GM23338 (cell line): ENCODE measurements around the gene ODAD3. TPM values are rescaled to one million over a fixed set of nuclear protein-coding genes. Genes with fewer than 3 reads are reported as not detected.

Source experiments
- ATAC-seq: fragments of 200-7000 bp; cut with Tn5 transposase; 3 replicates; pipeline ENCODE4 v1.9.1; 2020
- DNase-seq: peaks from one replicate; pipeline ENCODE4 v3.0.0-alpha.2; 2015; ENCODE audit warnings: low spot score
- H2AFZ ChIP-seq: fragments of 200-600 bp; sonication (generic); 2 replicates; pipeline ENCODE4 v1.8.0; 2016; ENCODE audit warnings: antibody characterized with exemption, mild to moderate bottlenecking, moderate library complexity
- H3F3A ChIP-seq: fragments of 200-600 bp; sonication (generic); replicated peaks from 2 replicates; pipeline ENCODE4 v1.8.0; 2017; ENCODE audit warnings: antibody characterized with exemption, mixed run types, low read depth
- H3K27ac ChIP-seq: fragments of 200-600 bp; sonication (generic); 2 replicates; pipeline ENCODE4 v1.6.1; 2016; ENCODE audit warnings: low read depth
- H3K27me3 ChIP-seq: fragments of 200-600 bp; sonication (generic); 2 replicates; pipeline ENCODE4 v1.8.0; 2016; ENCODE audit warnings: mild to moderate bottlenecking, mixed run types, moderate library complexity; ENCODE audit not compliant: insufficient read depth
- H3K36me3 ChIP-seq: fragments of 200-600 bp; sonication (generic); 2 replicates; pipeline ENCODE4 v1.8.0; 2016; ENCODE audit warnings: mild to moderate bottlenecking; ENCODE audit not compliant: insufficient read depth
- H3K4me1 ChIP-seq: fragments of 200-600 bp; sonication (generic); 2 replicates; pipeline ENCODE4 v1.8.0; 2016; ENCODE audit warnings: mild to moderate bottlenecking, moderate library complexity; ENCODE audit not compliant: insufficient read depth
- H3K4me2 ChIP-seq: fragments of 200-600 bp; sonication (generic); 2 replicates; pipeline ENCODE4 v1.7.1; 2017; ENCODE audit warnings: mixed run types
- H3K4me3 ChIP-seq: fragments of 200-600 bp; sonication (generic); 2 replicates; pipeline ENCODE4 v1.6.1; 2016; ENCODE audit warnings: mixed run types
- H3K79me2 ChIP-seq: fragments of 200-600 bp; sonication (generic); replicated peaks from 2 replicates; pipeline ENCODE4 v1.8.0; 2017; ENCODE audit warnings: mild to moderate bottlenecking; ENCODE audit not compliant: insufficient read depth
- H3K9me2 ChIP-seq: fragments of 200-600 bp; sonication (generic); 2 replicates; pipeline ENCODE4 v1.8.0; 2017; ENCODE audit not compliant: insufficient read depth
- H4K20me1 ChIP-seq: fragments of 200-600 bp; sonication (generic); replicated peaks from 2 replicates; pipeline ENCODE4 v1.8.0; 2017; ENCODE audit warnings: mild to moderate bottlenecking; ENCODE audit not compliant: insufficient read depth
- H3K27ac Mint-ChIP-seq: 2 replicates; pipeline ENCODE4 v1.8.0; 2020; ENCODE audit warnings: inconsistent platforms, mild to moderate bottlenecking, moderate library complexity, mixed read lengths
- H3K27me3 Mint-ChIP-seq: 3 replicates; pipeline ENCODE4 v1.8.0; 2022; ENCODE audit warnings: low read depth, mild to moderate bottlenecking, moderate library complexity, mixed read lengths, inconsistent platforms; ENCODE audit not compliant: insufficient read depth, poor library complexity
- H3K36me3 Mint-ChIP-seq: 3 replicates; pipeline ENCODE4 v1.8.0; 2021; ENCODE audit warnings: low read depth, mild to moderate bottlenecking, inconsistent platforms, moderate library complexity, mixed read lengths
- H3K4me1 Mint-ChIP-seq: 3 replicates; pipeline ENCODE4 v1.8.0; 2020; ENCODE audit warnings: mild to moderate bottlenecking, inconsistent platforms, mixed read lengths
- H3K4me3 Mint-ChIP-seq: 3 replicates; pipeline ENCODE4 v1.8.0; 2021; ENCODE audit warnings: moderate library complexity, mild to moderate bottlenecking, inconsistent platforms, mixed read lengths
- H3K9me3 Mint-ChIP-seq: 3 replicates; pipeline ENCODE4 v1.8.0; 2020; ENCODE audit warnings: moderate library complexity, mild to moderate bottlenecking, inconsistent platforms, mixed read lengths
- EZH2 ChIP-seq: fragments of 200-600 bp; sonication (generic); IDR thresholded peaks from one replicate; pipeline ENCODE4 v1.8.0; 2017; ENCODE audit warnings: antibody characterized with exemption, mild to moderate bottlenecking, low read depth; ENCODE audit not compliant: unreplicated experiment
- EZH2phosphoT487 ChIP-seq: fragments of 200-600 bp; sonication (generic); IDR thresholded peaks from one replicate; pipeline ENCODE4 v1.8.1; 2018; ENCODE audit warnings: antibody characterized with exemption; ENCODE audit not compliant: unreplicated experiment
- JUNB ChIP-seq: IDR thresholded peaks from one replicate; pipeline ENCODE4 v1.6.1; 2016; ENCODE audit warnings: antibody characterized with exemption; ENCODE audit not compliant: unreplicated experiment
- NANOG ChIP-seq: IDR thresholded peaks from 2 replicates; pipeline ENCODE4 v1.6.1; 2016; ENCODE audit warnings: antibody characterized with exemption, borderline replicate concordance
- POLR2AphosphoS5 ChIP-seq: IDR thresholded peaks from 2 replicates; pipeline ENCODE4 v1.6.1; 2016; ENCODE audit warnings: antibody characterized with exemption, low read depth
- STAT1 ChIP-seq: IDR thresholded peaks from one replicate; pipeline ENCODE4 v1.6.1; 2016; ENCODE audit warnings: antibody characterized with exemption; ENCODE audit not compliant: unreplicated experiment
- ZNF114 ChIP-seq: fragments of 250-450 bp; sonication (Bioruptor Pico); IDR thresholded peaks from 2 replicates; pipeline ENCODE4 v1.5.0; 2020; ENCODE audit warnings: mild to moderate bottlenecking, moderate library complexity
- ZNF331 ChIP-seq: fragments of 250-450 bp; sonication (Bioruptor Pico); IDR thresholded peaks from 2 replicates; pipeline ENCODE4 v1.5.0; 2020; ENCODE audit warnings: low read depth, mild to moderate bottlenecking, moderate library complexity
- polyA plus RNA-seq: library from polyadenylated mRNA; unstranded; fragments of >200 nt; fragmentation: Nextera tagmentation; extraction: Ambion mirVana; gene quantifications from 2 replicates; pipeline ENCODE4 v1.2.1, GENCODE V29; 2016
- total RNA-seq: library from RNA; depleted of rRNA; stranded (reverse); fragments of >200 nt; shearing (Covaris generic); gene quantifications from 2 replicates; pipeline ENCODE4 v1.2.3, GENCODE V29; 2014
- TF ChIP-seq, protein P1 (sequence below): IDR thresholded peaks from one replicate; pipeline ENCODE4 v1.6.1; 2018; ENCODE audit warnings: antibody characterized with exemption; ENCODE audit not compliant: unreplicated experiment
- TF ChIP-seq, protein P2 (sequence below): IDR thresholded peaks from 2 replicates; pipeline ENCODE4 v1.6.1; 2016; ENCODE audit warnings: antibody characterized with exemption
- TF ChIP-seq, protein P3 (sequence below), 2 experiments: fragments of 200-600 bp in 1 of 2; sonication (generic) in 1 of 2; conservative IDR thresholded peaks; 2 replicates each; pipeline versions ENCODE4 v1.5.1 to v1.6.1; 2016 to 2017; ENCODE audit warnings: antibody characterized with exemption in 2 of 2, low read depth in 2 of 2, mild to moderate bottlenecking in 2 of 2, moderate library complexity in 1 of 2

ODAD3 gene
- total and polyA plus RNA-seq, 2 experiments from 2014 or later: 1.5 to 6.1 TPM

- Histone ChIP-seq H3K27ac (no peak overlapping the region), H3K9me2 (no peaks in the 10 kb centered on the region), H3K36me3 (no peaks in the 10 kb centered on the region), H3K27me3 (no peaks in the 10 kb centered on the region), H4K20me1 (no peaks in the 10 kb centered on the region), H3F3A (peaks cover 3% of the 10 kb centered on the region; the same call in 1 of the 2 replicates), H2AFZ (no peak overlapping the region), H3K79me2 (no peaks in the 10 kb centered on the region), H3K4me1 (no peaks in the 10 kb centered on the region), H3K4me3 (no peak overlapping the region), H3K4me2 (no peak overlapping the region)
- TF ChIP-seq ZNF114: no peak
- TF ChIP-seq, protein P1, sequence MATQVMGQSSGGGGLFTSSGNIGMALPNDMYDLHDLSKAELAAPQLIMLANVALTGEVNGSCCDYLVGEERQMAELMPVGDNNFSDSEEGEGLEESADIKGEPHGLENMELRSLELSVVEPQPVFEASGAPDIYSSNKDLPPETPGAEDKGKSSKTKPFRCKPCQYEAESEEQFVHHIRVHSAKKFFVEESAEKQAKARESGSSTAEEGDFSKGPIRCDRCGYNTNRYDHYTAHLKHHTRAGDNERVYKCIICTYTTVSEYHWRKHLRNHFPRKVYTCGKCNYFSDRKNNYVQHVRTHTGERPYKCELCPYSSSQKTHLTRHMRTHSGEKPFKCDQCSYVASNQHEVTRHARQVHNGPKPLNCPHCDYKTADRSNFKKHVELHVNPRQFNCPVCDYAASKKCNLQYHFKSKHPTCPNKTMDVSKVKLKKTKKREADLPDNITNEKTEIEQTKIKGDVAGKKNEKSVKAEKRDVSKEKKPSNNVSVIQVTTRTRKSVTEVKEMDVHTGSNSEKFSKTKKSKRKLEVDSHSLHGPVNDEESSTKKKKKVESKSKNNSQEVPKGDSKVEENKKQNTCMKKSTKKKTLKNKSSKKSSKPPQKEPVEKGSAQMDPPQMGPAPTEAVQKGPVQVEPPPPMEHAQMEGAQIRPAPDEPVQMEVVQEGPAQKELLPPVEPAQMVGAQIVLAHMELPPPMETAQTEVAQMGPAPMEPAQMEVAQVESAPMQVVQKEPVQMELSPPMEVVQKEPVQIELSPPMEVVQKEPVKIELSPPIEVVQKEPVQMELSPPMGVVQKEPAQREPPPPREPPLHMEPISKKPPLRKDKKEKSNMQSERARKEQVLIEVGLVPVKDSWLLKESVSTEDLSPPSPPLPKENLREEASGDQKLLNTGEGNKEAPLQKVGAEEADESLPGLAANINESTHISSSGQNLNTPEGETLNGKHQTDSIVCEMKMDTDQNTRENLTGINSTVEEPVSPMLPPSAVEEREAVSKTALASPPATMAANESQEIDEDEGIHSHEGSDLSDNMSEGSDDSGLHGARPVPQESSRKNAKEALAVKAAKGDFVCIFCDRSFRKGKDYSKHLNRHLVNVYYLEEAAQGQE: no peak
- TF ChIP-seq JUNB: no peak
- TF ChIP-seq EZH2phosphoT487: no peak
- TF ChIP-seq POLR2AphosphoS5: no peak
- Mint-ChIP-seq H3K27me3 (peaks cover 8% of the 10 kb centered on the region), H3K36me3 (no peaks in the 10 kb centered on the region), H3K4me3 (no peak overlapping the region), H3K9me3 (peaks cover 10% of the 10 kb centered on the region; the same call in 2 of the 3 replicates), H3K27ac (no peak overlapping the region), H3K4me1 (peaks cover 8% of the 10 kb centered on the region)
- ATAC-seq: no peak
- no peak for DNase-seq
These were observed 47.5 kb downstream of the ODAD3 start for GRCh38 chr19:11387162-11388034.

DNA sequence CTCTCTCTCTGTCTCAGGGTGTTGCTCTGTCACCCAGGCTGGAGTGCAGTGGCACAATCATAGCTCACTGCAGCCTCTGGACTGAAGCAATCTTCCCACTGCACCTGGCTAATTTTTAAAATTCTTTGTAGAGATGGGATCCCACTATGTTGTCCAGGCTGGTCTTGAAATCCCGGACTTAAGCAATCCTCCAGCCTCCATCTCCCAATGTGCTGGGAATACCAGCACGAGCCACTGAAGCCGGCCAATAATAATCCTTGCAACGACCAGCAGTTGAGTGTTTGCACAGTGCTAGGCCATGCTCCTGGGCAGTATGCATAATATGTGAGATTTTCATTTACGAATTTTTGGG is 50.2 kb downstream of the ODAD3 start:
- no peaks in the 10 kb centered on the region for H4K20me1 ChIP-seq
- H3K4me1 ChIP-seq: 0 out of 2 replicates have a peak, but pooled peaks cover 3% of the 10 kb centered on the region
- no peaks in the 10 kb centered on the region for H3K9me2 ChIP-seq
- H3K27me3 Mint-ChIP-seq: peaks cover 11% of the 10 kb centered on the region
- H3F3A ChIP-seq: peaks cover 16% of the 10 kb centered on the region
- H3K27ac Mint-ChIP-seq: no peak overlapping the region
- H3K4me1 Mint-ChIP-seq: peaks cover 17% of the 10 kb centered on the region
- DNase-seq (no peak), ATAC-seq (no peak)
- no peaks in the 10 kb centered on the region for H3K36me3 ChIP-seq
- H3K9me3 Mint-ChIP-seq: peaks cover 3% of the 10 kb centered on the region; the same call in 1 of the 3 replicates
- H3K4me2 ChIP-seq: peak overlapping the region; percentile 92
- no peak overlapping the region for H3K27ac ChIP-seq
- H3K27me3 ChIP-seq: no peaks in the 10 kb centered on the region
- no peaks in the 10 kb centered on the region for H3K79me2 ChIP-seq
- peak overlapping the region; percentile 94 for H3K4me3 Mint-ChIP-seq
- no peaks in the 10 kb centered on the region for H3K36me3 Mint-ChIP-seq
- peak overlapping the region; percentile 58 for H3K4me3 ChIP-seq
- H2AFZ ChIP-seq: peak overlapping the region; percentile 92
- TF ChIP-seq, protein P2, sequence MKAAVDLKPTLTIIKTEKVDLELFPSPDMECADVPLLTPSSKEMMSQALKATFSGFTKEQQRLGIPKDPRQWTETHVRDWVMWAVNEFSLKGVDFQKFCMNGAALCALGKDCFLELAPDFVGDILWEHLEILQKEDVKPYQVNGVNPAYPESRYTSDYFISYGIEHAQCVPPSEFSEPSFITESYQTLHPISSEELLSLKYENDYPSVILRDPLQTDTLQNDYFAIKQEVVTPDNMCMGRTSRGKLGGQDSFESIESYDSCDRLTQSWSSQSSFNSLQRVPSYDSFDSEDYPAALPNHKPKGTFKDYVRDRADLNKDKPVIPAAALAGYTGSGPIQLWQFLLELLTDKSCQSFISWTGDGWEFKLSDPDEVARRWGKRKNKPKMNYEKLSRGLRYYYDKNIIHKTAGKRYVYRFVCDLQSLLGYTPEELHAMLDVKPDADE: no peak
- no peak for TF ChIP-seq JUNB
- no peak for TF ChIP-seq STAT1
- no peak for TF ChIP-seq POLR2AphosphoS5
- TF ChIP-seq, protein P3, sequence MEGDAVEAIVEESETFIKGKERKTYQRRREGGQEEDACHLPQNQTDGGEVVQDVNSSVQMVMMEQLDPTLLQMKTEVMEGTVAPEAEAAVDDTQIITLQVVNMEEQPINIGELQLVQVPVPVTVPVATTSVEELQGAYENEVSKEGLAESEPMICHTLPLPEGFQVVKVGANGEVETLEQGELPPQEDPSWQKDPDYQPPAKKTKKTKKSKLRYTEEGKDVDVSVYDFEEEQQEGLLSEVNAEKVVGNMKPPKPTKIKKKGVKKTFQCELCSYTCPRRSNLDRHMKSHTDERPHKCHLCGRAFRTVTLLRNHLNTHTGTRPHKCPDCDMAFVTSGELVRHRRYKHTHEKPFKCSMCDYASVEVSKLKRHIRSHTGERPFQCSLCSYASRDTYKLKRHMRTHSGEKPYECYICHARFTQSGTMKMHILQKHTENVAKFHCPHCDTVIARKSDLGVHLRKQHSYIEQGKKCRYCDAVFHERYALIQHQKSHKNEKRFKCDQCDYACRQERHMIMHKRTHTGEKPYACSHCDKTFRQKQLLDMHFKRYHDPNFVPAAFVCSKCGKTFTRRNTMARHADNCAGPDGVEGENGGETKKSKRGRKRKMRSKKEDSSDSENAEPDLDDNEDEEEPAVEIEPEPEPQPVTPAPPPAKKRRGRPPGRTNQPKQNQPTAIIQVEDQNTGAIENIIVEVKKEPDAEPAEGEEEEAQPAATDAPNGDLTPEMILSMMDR (conservative IDR thresholded peaks at IDR 0.05; ENCODE audit: low read depth in 2 of 2): no peak
- no peak for TF ChIP-seq EZH2
- TF ChIP-seq ZNF331 (CRISPR knock-in tag): no peak
- no peak for TF ChIP-seq ZNF114
- TF ChIP-seq, protein P1: no peak
- no peak for TF ChIP-seq EZH2phosphoT487
- no peak for TF ChIP-seq NANOG
